Measurements from ENCODE around the gene DNAJC7.
"Not testable (repeated sequence)": the region's sequence is repeated elsewhere in the genome, so short reads cannot be mapped to it uniquely, and the experiment has no call there.

The DNAJC7 gene

DNA sequence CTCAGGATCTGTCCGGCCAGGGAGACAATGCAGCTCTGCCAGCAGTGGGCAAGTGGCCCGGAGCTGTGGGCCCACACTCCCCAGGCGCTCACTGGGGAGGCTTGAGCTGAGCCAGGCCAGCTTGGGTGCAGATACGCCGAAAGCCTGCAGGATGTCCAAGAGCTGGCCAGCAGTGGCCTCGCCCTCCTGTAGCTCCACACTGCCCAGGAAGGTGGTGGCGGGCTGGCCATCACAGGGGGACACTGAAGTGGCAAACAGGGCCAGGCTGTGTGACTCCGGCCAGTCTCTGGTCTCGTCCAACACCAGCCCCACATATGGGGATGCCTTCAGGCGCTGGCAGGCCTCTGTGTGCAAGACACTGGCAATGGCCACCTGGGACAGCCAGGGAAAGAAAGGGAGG lies 23.6 kb upstream of the DNAJC7 start:
- no peak for DNase-seq

DNA sequence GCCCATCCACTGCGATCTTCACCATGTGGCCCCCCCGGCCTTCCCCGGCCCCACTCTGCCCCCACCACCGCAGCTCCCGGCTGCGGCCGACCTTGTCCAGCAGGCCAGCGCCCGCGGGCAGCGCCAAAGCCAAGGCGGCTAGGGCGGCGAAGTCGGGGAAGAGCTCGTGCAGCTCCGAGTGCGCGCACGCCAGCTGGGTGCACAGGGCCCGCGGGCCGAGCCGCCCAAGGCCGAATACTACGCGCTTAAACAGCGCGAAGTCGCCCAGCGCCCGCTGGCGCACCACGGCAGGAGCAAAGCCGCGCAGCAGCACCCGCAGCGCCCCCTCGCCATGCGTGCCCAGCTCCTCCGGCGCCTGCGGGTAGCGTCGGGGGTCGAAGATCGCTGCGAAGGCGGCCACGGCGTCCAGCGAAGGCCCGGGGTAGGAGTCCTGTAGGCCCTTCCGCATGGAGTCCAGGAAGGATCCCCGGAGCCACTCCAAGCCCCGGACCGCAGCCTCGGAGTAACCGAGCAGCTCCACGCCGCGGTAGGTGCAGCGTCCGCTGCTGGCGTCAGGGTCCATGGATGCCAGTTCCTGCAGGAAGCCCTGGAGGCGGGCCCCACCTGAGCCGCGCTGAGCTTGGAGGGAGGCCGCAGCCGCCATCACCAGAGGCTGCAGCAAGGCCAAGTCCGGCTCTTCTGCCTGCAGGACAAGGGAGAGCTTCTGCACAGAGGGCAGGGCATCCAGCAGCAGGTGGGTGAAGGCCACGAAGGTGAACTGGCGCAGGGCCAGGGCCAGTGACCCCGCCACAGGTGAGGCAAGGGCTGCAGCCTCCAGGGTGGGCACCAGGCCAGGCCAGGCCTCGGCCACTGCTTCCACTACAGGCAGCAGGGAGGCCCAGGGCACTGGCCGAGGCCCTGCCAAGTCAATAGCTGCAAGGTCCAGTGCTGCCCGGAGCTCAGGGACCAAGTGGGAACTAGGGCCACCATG lies 22.8 kb upstream of the DNAJC7 start:
- no peak for DNase-seq

DNA sequence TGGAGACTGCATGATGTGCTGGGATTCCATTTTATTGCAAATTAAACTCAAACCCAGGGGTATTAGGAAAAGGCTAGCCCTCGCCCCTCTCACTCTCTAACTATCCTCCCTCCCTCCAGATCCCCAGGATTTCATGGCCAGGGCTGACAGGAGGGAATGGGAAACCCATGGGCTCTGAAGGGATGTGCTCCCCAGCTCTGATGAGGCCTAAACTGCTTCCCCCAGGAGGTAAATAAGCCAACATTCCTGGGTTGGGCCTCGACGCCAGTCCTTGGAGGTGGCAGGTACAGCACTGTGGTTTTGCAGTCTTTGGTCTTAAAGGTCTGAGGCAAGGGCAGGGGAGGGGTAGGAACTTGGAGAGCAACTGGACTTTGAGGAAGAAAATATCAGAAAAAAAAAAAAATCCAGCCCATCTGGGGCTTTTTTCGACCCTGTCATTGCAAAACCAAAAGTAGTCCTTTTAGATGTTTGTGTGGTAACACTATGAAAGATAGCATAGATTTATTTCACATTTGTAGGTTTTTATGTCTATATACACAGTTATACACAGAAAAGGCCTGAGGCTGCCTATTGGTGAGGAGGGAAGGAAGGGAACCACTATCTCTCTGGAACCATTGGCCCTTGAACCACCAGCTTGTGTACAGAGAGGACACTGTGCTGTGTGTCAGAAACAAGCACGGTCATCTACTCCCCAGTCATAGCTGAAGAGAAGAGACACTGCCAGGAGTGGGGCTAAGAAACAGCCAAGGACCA lies 21.2 kb upstream of the DNAJC7 start:
- DNase-seq: no peak

DNA sequence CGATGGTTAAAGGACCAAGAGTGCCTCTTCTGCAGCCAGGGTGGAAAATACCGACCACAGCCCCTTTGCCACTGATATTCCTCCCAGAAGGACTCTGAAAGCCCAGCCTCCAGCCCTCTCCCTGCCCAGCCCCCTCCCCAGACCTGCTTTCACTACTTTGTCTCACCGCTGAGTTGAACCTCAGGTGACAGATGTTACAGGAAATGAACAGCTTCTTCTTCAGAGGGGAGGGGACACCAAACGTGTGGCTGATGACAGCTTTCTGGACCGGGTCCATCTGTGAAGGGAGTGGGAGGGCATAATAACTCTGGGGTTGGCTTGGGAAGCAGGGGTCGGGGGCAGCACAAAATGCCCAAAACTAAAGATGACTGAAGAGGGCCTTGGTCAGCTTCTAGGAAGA lies 16.8 kb upstream of the DNAJC7 start:
- no peak for DNase-seq

DNA sequence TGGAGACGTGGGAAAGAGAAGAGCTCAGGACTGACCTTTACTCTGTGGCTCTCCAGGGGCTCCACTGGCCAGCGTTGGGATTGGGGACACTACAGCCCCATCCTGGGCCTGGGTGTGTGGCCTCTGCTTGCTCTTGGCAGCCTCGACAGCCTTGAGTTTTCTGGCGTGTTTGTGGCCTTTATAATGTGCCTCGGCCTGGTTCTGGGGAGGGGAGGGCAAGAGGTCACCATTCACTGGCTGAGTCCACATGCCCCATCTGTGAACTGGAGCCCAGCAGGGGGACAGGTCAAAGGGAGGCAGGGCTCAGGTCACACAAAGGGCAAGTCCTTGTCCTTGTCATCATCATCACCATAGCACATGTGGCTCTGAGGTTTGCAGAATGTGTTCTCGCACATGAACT lies 14.3 kb upstream of the DNAJC7 start:
- no peak for DNase-seq

DNA sequence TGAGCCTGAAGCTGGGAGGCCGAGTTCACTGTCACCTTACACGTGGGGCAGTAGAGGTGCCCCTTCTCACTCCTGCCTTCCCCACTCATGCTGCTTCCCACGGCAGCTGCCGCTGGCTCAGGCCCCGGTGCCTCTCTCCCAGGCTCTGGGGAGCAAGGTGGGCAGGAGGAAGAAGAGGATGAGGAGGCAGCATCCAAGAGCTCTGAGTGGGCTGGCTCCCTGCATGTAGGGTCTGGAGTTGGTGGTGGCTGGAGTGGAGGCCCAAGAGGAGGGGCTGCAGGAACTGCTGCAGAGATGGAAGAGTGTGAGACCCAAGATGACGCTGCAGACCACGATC lies 11.5 kb upstream of the DNAJC7 start:
- DNase-seq: no peak

DNA sequence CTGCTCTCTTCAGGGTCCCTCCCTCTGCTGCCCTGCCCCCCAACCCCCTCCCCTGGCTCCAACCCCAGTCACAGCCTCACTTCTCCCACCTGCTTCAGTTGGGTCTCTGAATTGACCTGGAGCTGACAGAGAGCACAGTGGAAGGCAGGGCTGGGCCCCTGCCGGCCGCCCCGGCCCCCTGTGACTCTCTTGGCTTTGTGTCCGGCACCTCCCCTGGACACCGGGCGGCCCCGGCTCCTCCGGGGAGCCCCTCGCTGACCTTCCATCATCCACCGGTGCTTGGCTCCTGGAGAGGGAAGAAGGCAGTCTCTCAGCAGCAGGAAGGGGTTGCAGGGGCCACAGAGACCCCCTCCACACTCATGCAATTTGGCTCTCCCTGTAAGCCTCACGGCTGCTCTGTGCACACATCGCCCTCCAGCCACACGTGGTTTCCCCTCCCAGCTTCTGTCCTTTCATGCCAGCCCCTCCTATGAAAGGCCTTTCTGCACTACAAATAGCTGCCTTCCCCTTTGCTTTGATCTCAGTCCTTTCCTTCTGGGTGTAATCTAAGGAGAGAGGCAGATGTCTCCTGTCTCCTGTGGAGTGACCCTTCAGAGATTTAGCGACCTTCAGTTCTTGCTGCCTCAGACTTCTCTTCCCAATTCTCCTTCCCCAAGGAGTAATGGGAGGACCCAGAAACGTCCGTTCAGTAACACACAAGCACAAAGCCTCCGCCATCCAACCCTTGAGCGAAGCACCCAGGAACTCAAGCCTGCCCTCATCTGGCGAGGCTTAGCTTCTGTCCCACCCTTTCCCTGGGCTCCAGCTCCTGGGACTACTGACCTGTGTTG lies 10.9 kb upstream of the DNAJC7 start:
- no peak for DNase-seq

DNA sequence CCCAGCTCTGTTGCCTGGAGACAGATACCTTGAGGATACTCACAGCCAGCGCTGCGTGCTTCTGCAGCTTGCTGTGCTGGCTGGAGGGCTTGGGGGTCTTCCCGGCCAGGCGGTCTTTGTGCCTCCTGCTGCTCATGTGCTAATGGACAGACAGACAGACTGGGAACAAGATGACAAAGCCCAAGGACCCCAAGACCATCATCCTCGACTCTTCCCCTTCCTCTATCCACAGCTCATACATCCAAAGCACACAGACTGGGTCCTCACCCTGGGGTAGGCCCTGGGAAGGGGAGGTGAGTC lies 10.3 kb upstream of the DNAJC7 start:
- no peak for DNase-seq

DNA sequence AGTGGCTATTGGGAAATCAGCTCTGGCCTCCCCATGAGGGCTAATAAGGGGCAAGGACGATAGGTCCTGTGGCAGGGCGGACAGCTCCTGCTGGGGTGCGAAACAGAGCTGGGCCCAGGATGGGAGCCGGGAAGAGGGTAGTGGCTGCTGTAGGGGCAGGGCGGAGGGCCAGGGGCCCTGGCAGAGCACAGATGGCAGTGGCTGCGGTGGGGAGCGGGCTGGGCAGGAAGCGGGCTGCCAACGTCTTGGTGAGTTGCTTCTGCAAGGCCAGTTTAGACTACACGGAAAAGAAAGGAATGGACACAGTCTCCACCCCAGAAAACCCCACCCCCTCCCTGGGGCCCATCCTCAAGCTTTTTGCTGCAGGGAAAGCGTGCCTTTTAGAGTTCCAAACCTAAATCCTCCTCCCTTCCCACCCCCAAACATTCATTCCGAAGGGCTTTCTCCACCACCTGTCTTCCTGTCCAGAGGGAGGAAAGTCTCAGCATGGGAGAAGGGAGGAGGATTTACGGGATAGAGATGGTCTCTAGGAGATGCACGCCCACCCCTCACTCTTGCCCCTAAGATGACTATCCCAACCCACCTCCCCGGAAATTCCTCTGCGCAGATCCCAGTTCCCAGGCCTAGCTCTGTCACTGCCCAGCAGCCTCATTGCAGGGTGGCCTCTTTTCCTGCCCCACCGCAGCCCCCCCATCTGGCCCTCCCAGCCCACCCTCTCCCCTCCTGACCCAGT lies 9.8 kb upstream of the DNAJC7 start:
- no peak for DNase-seq

DNA sequence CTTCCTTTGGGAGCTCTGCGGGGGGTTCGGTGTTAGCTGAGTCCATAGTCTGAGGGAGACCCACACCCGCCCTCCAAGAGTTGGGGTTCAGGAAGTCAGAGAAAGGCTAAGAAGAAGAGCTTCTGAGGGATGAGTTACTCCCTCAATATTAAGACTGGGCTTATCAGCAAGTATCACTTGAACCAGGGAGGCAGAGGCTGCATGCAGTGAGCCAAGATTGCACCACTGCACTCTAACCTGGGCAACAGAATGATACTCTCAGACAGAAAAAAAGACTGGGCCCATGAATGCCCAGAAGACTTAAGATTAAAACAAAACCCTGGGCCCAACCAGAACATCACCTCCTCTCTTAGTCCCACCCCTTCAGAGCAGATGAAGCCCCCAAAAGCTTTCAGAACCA lies 8.7 kb upstream of the DNAJC7 start:
- DNase-seq: no peak

DNA sequence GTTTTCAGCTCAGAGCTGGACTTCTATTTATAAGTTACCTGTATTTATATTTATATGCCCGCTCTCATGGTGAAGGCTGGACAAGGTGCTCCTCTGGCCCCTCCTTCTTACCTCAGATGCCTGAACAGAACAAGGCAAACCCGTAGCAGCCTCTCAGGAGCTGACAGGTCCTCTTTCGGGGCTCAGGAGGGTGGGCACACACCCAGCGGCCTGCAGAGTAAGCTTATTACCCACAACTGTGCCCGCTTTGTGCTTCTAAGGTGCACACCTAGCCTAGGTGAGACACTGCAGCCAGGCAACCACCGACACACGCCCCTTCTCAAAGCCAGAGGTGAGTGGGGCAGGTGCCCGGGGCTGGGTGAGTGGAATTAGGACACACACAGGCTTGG lies 7.9 kb upstream of the DNAJC7 start:
- no peak for DNase-seq

DNA sequence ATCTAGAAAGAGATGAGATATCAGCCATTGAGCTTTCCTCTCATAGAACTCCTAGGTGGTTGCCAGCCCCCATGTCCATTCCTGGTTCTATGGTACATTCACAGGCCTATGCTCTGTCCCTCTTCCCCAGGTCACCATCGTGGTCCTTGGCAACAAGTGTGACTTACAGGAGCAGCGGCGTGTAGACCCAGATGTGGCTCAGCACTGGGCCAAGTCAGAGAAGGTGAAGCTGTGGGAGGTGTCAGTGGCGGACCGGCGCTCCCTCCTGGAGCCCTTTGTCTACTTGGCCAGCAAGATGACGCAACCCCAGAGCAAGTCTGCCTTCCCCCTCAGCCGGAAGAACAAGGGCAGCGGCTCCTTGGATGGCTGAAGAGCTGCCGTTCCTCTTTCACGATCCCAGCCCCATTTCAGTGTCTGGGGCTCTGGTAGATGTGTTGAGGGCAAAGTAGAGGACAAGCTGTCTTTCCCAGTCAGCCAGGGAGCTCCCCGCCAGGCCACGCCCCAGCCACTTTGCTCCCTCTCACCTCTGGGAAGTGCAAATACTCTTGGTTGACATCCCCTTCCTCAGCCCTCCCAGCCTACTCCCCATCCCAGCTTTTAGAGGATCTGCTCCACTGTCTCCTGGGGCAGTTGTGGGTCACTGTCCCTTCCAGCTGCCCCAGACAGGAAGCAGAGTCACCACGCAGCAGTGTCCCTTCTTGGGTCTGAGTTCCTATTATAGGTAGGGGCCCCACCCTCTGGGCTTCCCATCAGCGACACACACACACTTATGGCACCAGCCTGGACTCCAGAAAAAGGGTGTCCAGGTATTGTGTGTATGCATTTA lies 6.5 kb upstream of the DNAJC7 start:
- peak; percentile 17 to 63 for DNase-seq

DNA sequence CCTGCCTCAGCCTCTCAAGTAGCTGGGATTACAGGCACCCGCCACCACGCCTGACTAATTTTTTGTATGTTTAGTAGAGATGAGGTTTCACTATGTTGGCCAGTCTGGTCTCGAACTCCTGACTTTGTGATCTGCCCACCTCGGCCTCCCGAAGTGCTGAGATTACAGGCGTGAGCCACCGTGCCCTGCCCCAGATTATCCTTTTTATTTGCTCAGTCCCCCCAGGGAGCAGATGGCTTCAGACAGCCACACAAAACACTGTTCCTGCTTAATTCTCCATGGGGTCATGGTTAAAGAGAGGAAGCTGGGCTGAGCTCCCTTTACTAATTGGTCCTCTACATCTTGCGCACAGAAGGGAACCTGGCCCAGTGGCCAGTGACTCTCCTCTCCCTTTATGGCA lies 3.6 kb upstream of the DNAJC7 start:
- not testable (repeated sequence) for DNase-seq

DNA sequence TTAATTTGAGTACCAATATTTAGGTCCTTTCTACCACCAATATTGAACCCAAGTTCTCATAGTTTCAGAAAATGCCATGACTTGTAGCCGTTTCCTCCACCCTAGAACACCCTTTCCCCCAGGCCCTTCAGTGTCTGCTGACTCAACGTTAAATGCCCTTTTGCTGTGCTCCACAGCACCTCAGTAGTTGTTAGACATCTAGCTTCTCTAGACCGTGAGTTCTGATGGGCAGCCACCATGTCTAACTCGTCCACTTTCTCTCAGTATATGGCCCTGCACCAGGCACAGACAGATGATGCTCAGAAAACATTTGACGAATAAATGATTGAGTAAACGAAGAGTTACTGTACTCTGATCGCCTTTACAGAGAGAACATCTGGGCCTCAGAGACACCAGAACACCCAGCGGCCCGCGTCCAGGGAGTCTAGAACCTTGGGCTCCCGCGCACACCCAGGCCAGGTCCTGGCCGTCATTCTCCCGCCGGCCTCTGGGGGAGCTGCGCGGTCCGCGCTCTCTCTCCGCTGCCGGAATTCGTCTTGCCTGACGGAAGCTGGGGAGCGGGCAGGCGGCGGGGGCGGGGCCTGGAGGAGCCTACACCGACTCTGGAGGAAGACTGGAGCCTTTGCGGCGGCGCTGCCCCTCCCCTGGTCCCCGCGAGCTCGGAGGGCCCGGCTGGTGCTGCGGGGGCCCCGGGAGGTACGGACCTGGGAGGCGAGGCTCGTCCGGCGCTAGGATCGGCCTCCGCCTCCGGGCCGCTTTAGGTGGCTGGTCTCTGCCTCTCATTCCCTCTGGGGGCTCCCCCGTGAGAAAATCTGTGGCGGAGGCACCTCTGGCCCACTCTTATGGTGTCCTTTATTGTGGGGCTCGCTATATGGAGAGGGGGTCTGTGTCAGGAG lies 2.5 kb upstream of the DNAJC7 start, which contains the start of gene NKIRAS2:
Gene NKIRAS2, plus strand, starts transcription at position 582 of the 896 bp plus-strand sequence. CDS start 1,488 bp downstream, outside the sequence.
- peak; percentile 93 to 94 for DNase-seq

DNA sequence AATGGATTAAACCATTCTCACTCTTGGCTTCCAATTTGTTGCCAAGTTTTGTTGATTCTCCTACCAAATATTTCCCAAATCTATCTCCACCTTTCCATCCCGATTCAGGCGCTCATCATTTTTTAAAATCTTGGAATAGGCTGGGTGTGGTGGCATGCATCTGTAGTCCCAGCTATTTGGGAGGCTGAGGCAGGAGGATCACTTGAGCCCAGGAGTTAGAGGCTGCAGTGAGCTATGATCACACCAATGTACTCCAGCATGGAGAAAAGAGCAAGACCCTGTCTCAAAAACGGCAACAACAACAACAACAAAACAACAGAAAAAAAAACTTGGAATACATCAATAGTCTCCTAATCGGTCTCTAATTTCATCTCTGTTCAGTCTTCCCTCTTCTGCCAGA lies 1.7 kb upstream of the DNAJC7 start:
- DNase-seq: no peak

DNA sequence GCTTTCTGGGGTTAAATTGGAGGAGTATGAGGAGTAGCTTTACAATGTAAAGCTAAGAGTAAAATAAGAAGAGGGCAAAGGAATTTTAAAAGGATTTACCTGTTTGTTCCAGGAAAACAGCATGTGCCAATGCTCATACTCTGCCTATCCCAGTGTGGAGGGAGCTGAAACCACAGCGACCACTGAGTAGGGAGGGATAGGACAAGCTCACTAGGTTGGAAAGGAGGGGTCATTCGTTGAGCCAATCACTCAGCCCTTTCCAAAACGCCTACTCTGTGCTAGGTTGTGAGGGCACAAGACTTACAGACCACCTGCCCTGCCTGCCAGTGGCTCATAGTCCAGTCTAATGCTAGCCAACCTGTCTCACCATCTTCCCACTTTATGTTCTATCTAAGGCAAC lies 1.1 kb upstream of the DNAJC7 start:
- no peak for DNase-seq

DNA sequence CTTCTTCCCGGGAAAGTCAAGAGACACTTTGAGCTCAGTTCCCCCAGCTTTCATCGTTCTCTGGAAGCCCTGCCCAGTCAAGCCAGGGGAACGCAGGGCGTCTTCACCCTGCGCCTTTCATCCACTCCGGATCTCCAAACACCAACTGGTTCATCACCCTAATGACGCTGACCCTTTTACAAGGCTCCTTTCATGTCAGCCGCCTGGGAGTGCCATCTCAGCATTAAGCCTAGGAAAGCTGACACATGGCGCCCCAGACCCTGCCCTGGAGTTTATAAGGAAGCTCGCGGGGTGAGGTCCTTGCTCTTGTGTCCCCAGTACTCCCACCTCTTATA lies 594 bp upstream of the DNAJC7 start:
- no peak for DNase-seq

DNA sequence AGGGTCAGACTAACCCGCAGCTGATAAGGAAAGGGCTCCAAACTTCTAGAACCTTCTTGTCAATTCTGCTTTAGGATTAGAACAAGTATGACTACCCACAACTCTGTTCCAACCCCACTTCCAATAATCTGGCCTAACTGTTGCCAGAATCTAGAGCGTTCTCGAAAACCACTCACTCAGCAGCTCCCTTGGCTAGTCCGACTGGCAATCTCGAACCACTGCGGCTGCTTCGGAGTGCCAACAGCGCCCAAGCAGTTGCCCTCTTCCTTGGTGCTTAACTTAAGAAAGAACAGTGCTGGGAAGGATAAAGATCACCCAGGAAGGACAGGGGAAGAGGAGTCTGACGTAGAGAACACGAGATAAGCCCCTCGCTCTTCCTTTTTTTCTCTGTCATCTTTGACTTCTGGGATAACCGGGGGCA lies 818 bp downstream of the DNAJC7 start:
- DNase-seq: peak; percentile 13 to 28

DNA sequence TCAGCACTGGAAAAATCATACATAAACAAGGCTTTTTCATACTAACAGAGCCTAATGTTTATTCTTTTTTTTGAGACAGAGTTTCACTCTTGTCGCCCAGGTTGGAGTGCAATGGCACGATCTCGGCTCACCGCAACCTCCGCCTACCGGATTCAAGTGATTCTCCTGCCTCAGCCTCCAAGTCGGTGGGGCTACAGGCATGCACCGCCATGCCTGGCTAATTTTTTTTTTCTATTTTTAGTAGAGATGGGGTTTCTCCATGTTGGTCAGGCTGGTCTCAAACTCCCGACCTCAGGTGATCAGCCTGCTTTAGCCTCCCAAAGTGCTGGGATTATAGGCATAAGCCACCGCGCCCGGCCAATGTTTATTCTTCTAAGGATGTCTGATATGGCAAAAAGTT lies 3.5 kb downstream of the DNAJC7 start:
- not testable (repeated sequence) for DNase-seq

DNA sequence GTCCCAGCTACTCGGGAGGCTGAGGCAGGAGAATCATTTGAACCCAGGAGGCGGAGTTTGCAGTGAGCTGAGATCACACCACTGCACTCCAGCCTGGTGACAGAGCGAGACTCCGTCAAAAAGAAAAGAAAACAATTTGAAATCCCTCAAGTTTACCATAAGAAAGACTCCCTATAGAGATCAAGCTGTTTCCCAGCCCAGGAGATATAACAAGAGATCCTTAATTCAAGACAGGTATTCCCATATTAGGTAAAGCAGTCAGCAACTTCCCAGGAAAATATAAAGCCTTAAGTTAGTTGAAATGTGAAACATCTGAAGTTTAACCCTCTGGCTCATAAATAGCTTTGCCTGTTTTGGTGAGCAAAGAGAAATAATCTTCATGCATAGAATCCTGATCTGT lies 4.9 kb downstream of the DNAJC7 start:
- DNase-seq: not testable (repeated sequence)

Measured in CD4-positive, alpha-beta T cell treated with Interleukin-1 beta for 1 hour (primary cell).